Dedifferentiated amniotic fluid mesenchymal stem cell (primary cell): ENCODE results near the gene PHPT1.
"Not testable (repeated sequence)": the region's sequence is repeated elsewhere in the genome, so short reads cannot be mapped to it uniquely, and the experiment has no call there.

Experiments used
- DNase-seq: peaks from one replicate; pipeline ENCODE4 v3.0.0-alpha.2; 2016; ENCODE audit errors: extremely low spot score

PHPT1 gene

GRCh38 chr9:136860529-136860928, 11.3 kb downstream of the PHPT1 start:
- no peak for DNase-seq

- DNase-seq = no peak
These were observed 12.0 kb downstream of the PHPT1 start for GRCh38 chr9:136860933-136861873.

GRCh38 chr9:136861874-136862457, 12.8 kb downstream of the PHPT1 start:
- DNase-seq = no peak

- DNase-seq = no peak
These were observed 13.8 kb downstream of the PHPT1 start for GRCh38 chr9:136862849-136863622.

- DNase-seq = no peak
These were observed 14.5 kb downstream of the PHPT1 start for GRCh38 chr9:136863623-136864273.

- no peak for DNase-seq
These were observed 16.0 kb downstream of the PHPT1 start for GRCh38 chr9:136865041-136865767.

- no peak for DNase-seq
These were observed 16.5 kb downstream of the PHPT1 start for GRCh38 chr9:136865768-136866103.

GRCh38 chr9:136866898-136867421, 17.8 kb downstream of the PHPT1 start:
- not testable (repeated sequence) for DNase-seq

GRCh38 chr9:136867480-136867879, 18.3 kb downstream of the PHPT1 start:
- no peak for DNase-seq

- DNase-seq = no peak
These were observed 18.7 kb downstream of the PHPT1 start for GRCh38 chr9:136867917-136868316.

GRCh38 chr9:136868644-136869043, 19.4 kb downstream of the PHPT1 start:
- no peak for DNase-seq

- DNase-seq = not testable (repeated sequence)
These were observed 20.4 kb downstream of the PHPT1 start for GRCh38 chr9:136869611-136870010.

- no peak for DNase-seq
These were observed 25.9 kb downstream of the PHPT1 start for GRCh38 chr9:136875155-136875554.

- DNase-seq = no peak
These were observed 27.3 kb downstream of the PHPT1 start for GRCh38 chr9:136876476-136876875.

- no peak for DNase-seq
These were observed 31.4 kb downstream of the PHPT1 start for GRCh38 chr9:136880651-136881050.

GRCh38 chr9:136881691-136882108, 32.5 kb downstream of the PHPT1 start:
- no peak for DNase-seq

GRCh38 chr9:136882109-136882946, 33.1 kb downstream of the PHPT1 start:
- peak; percentile 20 for DNase-seq

- not testable (repeated sequence) for DNase-seq
These were observed 33.7 kb downstream of the PHPT1 start for GRCh38 chr9:136882947-136883283.

- not testable (repeated sequence) for DNase-seq
These were observed 34.5 kb downstream of the PHPT1 start for GRCh38 chr9:136883670-136884069.

GRCh38 chr9:136885950-136886578, 36.9 kb downstream of the PHPT1 start, which contains the start of gene TRAF2:
TRAF2 (plus strand) TSS chr9:136886516; CDS start chr9:136898741, 12,225 bp downstream.
- DNase-seq = peak; percentile 97
